H1 (cell line): ENCODE results near the gene SNAPIN. TPM values are rescaled to one million over a fixed set of nuclear protein-coding genes. Genes with fewer than 3 reads are reported as not detected.
A peak's percentile ranks its signal among the peaks of the same experiment; 100 is the strongest.

ENCODE experiments used
- GTF2F1 ChIP-seq: IDR thresholded peaks from 2 replicates; pipeline ENCODE4 v1.6.1; 2012; ENCODE audit warnings: low read depth, low read length, improper control_type of control experiment, borderline replicate concordance
- POLR2AphosphoS5 ChIP-seq: IDR thresholded peaks from 2 replicates; pipeline ENCODE4 v1.6.1; 2011; ENCODE audit warnings: low read depth, low read length
- YY1 ChIP-seq: IDR thresholded peaks from 2 replicates; pipeline ENCODE4 v1.6.1; 2011; ENCODE audit warnings: low read depth, mild to moderate bottlenecking, low read length
- polyA plus RNA-seq, 7 experiments: library from polyadenylated mRNA; depleted of rRNA in 3 of 7; stranded (reverse) in 5 of 7; unstranded in 2 of 7; fragments of >200 nt in 5 of 7; fragments of 200-250 nt in 2 of 7; gene quantifications; 1 replicate in 5 of 7; 2 replicates in 1 of 7; 4 replicates in 1 of 7; pipeline versions ENCODE4 v1.2.1 to v1.2.3, GENCODE V29; 2011 to 2013; ENCODE audit warnings: missing spikeins in 2 of 7, mixed read lengths in 2 of 7
- total RNA-seq: library from RNA; stranded (reverse); fragmentation: NEBNext Ultra II Directional; extraction: Animal tissue kit (Norgen Biotek cat#: 25700); gene quantifications from 2 replicates; pipeline ENCODE4 v1.2.1, GENCODE V29; 2021

The SNAPIN gene
- total and polyA plus RNA-seq, 2 of the 8 experiments (the other 6 are each of a cell fraction or from before 2014, with no cell fraction given): 25.7 to 31.1 TPM

- peak; percentile 63; the same call in 1 of the 2 replicates for TF ChIP-seq YY1
- peak; percentile 88; the same call in 1 of the 2 replicates for TF ChIP-seq GTF2F1
- TF ChIP-seq POLR2AphosphoS5: peak; percentile 95
Measured at GRCh38 chr1:153626904-153627714, 31.4 kb upstream of the SNAPIN start, which contains the start of gene S100A13 (continued).
